ENCODE results near the gene TPM4. TPM values are rescaled to one million over a fixed set of nuclear protein-coding genes. Genes with fewer than 3 reads are reported as not detected.
A peak's percentile ranks its signal among the peaks of the same experiment; 100 is the strongest.
"Not testable (repeated sequence)": the region's sequence is repeated elsewhere in the genome, so short reads cannot be mapped to it uniquely, and the experiment has no call there.

Gene TPM4
- total RNA-seq, 2 donors from 2014 or later = 162 to 171 TPM

DNA sequence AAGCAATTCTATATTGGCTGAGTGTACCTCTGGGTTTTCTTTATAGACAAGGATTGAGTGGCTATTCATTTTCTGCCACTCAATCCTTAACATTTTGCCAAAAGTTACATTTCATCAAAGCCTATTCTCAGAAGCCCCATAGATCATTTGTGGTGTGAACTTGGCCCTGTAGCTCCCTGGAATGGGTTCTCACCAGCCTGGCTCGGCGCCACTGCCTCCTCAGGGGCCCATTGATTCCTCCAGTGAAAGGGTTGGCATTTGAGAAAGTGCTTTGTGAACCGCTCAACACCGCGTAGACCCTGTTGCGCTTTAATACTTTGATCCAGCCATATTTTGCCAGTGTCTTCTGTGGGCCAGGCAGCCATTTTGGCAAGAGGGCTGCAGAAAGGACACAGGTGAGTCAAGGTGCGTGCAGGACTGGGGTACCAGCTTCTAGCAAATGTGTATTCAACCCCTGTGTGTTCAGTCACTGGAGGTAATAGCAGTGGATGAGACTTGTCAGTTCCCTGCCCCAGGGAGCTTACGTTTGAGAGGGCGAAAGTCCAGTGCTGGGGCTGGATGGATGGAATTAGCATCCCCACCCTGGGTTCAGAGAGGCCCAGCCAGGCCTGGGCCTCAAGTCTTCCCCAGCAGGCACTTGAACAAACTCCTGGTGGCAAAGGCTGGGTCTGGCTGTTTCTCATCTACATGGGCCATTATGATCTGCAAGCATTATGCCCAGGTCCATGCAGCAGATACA lies 39.2 kb downstream of the TPM4 start:
- H3K36me3 ChIP-seq (replicated peaks in 1 of 2; ENCODE audit: insufficient read depth in 1 of 2, low read depth in 2 of 2) = peaks cover 0 to 13% of the 10 kb centered on the region in 2 donors
- WGBS, 2 donors = 66 to 89% methylated on average over 9 of the region's 9 CpGs
- peaks cover 36% of the 10 kb centered on the region for H3K4me1 ChIP-seq
- DNase-seq (no peak), ATAC-seq (no peak)
- no peaks in the 10 kb centered on the region for H3K27me3 ChIP-seq
- intact Hi-C loops (cut with DNase I) = no loop called here
- no peak overlapping the region for H3K4me3 ChIP-seq
- H3K9me3 ChIP-seq = no peaks in the 10 kb centered on the region
- H3K27ac ChIP-seq = no peak overlapping the region
- TF ChIP-seq CTCF (IDR thresholded peaks at IDR 0.05) (no peak), POLR2A (IDR thresholded peaks at IDR 0.05) (no peak)

- Histone ChIP-seq H3K4me1 (peaks cover 31% of the 10 kb centered on the region), H3K36me3 (replicated peaks in 1 of 2; ENCODE audit: insufficient read depth in 1 of 2, low read depth in 2 of 2) (peaks cover 0 to 13% of the 10 kb centered on the region in 2 donors), H3K27ac (no peak overlapping the region), H3K27me3 (no peaks in the 10 kb centered on the region), H3K4me3 (no peak overlapping the region), H3K9me3 (no peaks in the 10 kb centered on the region)
- WGBS, 2 donors = 59 to 61% methylated on average over 4 of the region's 4 CpGs
- TF ChIP-seq POLR2A (IDR thresholded peaks at IDR 0.05) (no peak), CTCF (IDR thresholded peaks at IDR 0.05) (no peak)
- ATAC-seq (no peak), DNase-seq (no peak)
- intact Hi-C loops (cut with DNase I) = no loop called here
These were observed 39.8 kb downstream of the TPM4 start for GRCh38 chr19:16116067-16116466.

DNA sequence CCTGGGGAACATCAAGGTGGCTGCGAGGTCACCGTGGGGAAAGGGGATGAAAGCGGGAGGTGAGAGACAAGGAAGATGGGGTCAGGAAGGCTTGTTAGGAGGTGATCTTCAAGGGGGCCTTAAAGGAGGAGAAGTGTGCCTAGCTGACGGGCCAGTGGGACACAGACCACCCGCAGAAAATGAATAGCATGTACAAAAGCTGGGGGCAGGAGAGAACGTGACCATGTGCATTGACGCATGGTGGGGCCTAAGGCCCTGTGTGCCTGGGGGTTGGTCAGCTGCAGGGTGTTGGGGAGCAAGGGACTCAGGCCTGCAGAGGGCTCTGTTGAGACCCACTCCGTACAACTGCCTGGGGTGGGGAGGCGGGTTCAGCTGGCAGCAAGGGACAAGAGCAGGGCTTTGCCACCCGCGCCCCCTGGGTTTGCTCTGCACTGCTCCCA lies 41.3 kb downstream of the TPM4 start:
- Histone ChIP-seq H3K27ac (no peak overlapping the region), H3K9me3 (no peaks in the 10 kb centered on the region), H3K4me1 (peaks cover 25% of the 10 kb centered on the region), H3K36me3 (replicated peaks in 1 of 2; ENCODE audit: insufficient read depth in 1 of 2, low read depth in 2 of 2) (peaks cover 4 to 28% of the 10 kb centered on the region in 2 donors), H3K27me3 (no peaks in the 10 kb centered on the region), H3K4me3 (no peak overlapping the region)
- intact Hi-C loops (cut with DNase I) = no loop called here
- DNase-seq (no peak), ATAC-seq (no peak)
- TF ChIP-seq POLR2A (IDR thresholded peaks at IDR 0.05) (no peak), CTCF (IDR thresholded peaks at IDR 0.05) (no peak)
- 77 to 91% methylated on average over 9 to 11 of the region's 11 CpGs for WGBS, 2 donors

DNA sequence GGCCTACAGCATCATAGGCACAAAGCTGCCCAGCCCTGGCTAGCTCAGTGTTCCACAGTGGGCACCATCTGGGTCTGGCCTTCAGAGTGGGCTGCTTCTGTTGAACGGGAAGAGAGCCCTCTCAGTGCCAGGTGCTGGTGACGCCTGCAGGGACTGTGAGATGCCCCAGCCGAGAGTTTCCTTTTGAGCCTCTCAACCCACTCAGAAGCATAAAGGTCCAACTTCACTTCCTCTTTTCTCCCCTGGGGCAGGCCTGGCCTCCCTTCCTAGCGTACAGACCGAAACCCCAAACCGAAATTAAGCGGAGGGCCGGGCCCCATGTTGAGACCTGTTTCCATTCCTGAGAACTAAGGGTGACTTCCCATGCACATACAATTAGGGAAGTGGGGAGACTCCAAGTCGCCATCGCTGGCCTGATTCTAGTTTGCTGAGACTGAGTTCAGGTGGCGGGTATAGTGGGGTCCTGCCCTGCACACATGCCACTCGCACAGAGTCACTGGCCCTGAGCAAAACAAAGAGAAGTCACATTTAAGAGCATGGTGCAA lies 42.3 kb downstream of the TPM4 start:
- peak overlapping the region in 1 of 4 donors; percentile 60 for H3K27ac ChIP-seq
- 80 to 96% methylated on average over 9 to 12 of the region's 12 CpGs for WGBS, 2 donors
- peaks cover 15% of the 10 kb centered on the region for H3K4me1 ChIP-seq
- no peak for ATAC-seq
- no peaks in the 10 kb centered on the region for H3K9me3 ChIP-seq
- H3K4me3 ChIP-seq = no peak overlapping the region
- intact Hi-C loops (cut with DNase I) = no loop called here
- H3K36me3 ChIP-seq (replicated peaks in 1 of 2; ENCODE audit: insufficient read depth in 1 of 2, low read depth in 2 of 2) = peaks cover 4 to 30% of the 10 kb centered on the region in 2 donors
- TF ChIP-seq CTCF (IDR thresholded peaks at IDR 0.05) = no peak
- TF ChIP-seq POLR2A (IDR thresholded peaks at IDR 0.05) = no peak
- H3K27me3 ChIP-seq = no peaks in the 10 kb centered on the region
- peak in 1 of 4 donors; percentile 58 for DNase-seq

DNA sequence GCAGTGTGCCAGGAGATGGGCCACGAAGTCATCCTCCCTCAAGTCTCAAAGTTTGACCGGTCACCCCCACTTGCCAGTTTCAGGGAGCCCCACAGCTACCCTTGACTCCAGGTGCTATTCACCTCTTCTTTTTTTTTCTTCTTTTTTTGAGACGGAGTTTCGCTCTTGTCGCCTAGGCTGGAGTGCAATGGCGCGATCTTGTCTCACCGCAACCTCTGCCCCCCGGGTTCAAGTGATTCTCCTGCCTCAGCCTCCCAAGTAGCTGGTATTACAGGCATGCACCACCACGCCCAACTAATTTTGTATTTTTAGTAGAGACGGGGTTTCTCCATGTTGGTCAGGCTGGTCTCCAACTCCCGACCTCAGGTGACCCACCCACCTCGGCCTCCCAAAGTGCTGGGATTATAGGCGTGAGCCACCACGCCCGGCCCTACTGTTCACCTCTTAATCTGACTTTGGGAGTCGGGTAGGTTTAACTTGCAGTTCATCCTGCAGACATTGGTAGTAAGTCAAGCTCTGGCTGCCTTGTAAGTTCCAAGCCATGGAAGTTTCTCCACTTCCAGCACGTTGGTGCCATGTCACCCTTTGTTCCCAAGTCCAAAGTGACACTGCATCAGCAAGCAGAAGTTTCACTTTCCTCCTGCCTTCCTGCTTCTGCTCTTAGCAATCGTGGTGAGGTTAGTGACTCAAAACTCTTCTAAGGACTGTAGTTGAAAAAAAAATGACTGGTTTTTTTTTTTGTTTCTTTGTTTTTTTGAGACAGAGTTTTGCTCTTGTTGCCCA lies 43.0 kb downstream of the TPM4 start:
- ATAC-seq; intact Hi-C loops (cut with DNase I); H3K4me3 ChIP-seq; H3K9me3 ChIP-seq; H3K27me3 ChIP-seq: not testable (repeated sequence)
- Histone ChIP-seq H3K4me1 (peaks cover 10% of the 10 kb centered on the region), H3K27ac (peak overlapping the region in 1 of 4 donors; percentile 2), H3K36me3 (replicated peaks in 1 of 2; ENCODE audit: insufficient read depth in 1 of 2, low read depth in 2 of 2) (peaks cover 4 to 30% of the 10 kb centered on the region in 2 donors)
- peak in 1 of 4 donors; percentile 23 for DNase-seq
- 83 to 87% methylated on average over 13 to 19 of the region's 19 CpGs for WGBS, 2 donors

Data from body of pancreas (tissue), 4 donors.